H1 (cell line): Measurements from ENCODE around the gene CDCA3. TPM values are rescaled to one million over a fixed set of nuclear protein-coding genes. Genes with fewer than 3 reads are reported as not detected.

ENCODE experiments used
- NANOG ChIP-seq: IDR thresholded peaks from 2 replicates; pipeline ENCODE4 v1.6.1; 2011; ENCODE audit warnings: low read length, low read depth, mild to moderate bottlenecking, inconsistent platforms; ENCODE audit not compliant: insufficient read depth, poor library complexity, severe bottlenecking
- RBBP5 ChIP-seq: IDR thresholded peaks from 2 replicates; pipeline ENCODE4 v1.7.1; 2012; ENCODE audit warnings: low read depth, mild to moderate bottlenecking, inconsistent platforms, low read length, moderate library complexity, borderline replicate concordance
- polyA plus RNA-seq, 7 experiments: library from polyadenylated mRNA; depleted of rRNA in 3 of 7; stranded (reverse) in 5 of 7; unstranded in 2 of 7; fragments of >200 nt in 5 of 7; fragments of 200-250 nt in 2 of 7; gene quantifications; 1 replicate in 5 of 7; 2 replicates in 1 of 7; 4 replicates in 1 of 7; pipeline versions ENCODE4 v1.2.1 to v1.2.3, GENCODE V29; 2011 to 2013; ENCODE audit warnings: missing spikeins in 2 of 7, mixed read lengths in 2 of 7
- total RNA-seq: library from RNA; stranded (reverse); fragmentation: NEBNext Ultra II Directional; extraction: Animal tissue kit (Norgen Biotek cat#: 25700); gene quantifications from 2 replicates; pipeline ENCODE4 v1.2.1, GENCODE V29; 2021

CDCA3 gene
- total and polyA plus RNA-seq, 2 of the 8 experiments (the other 6 are each of a cell fraction or from before 2014, with no cell fraction given), result 47.7 to 71.2 TPM

GRCh38 chr12:6821591-6822425 is 29.3 kb downstream of the CDCA3 start, which contains the start of gene GPR162 (continued):
- TF ChIP-seq NANOG (no peak), RBBP5 (peak; percentile 66)
